Measurements from ENCODE around the gene MINDY1. TPM values are rescaled to one million over a fixed set of nuclear protein-coding genes. Genes with fewer than 3 reads are reported as not detected.
A peak's percentile ranks its signal among the peaks of the same experiment; 100 is the strongest.

The MINDY1 gene
- total and polyA plus RNA-seq, 9 of the 15 experiments (the other 6 are each of a cell fraction or from before 2014, with no cell fraction given): 0.49 to 11.0 (median 6.0) TPM

GRCh38 chr1:150979092-150980056 is 27.3 kb downstream of the MINDY1 start (continued):
- TF ChIP-seq ZBTB49 (CRISPR knock-in tag; IDR thresholded peaks at IDR 0.05; ENCODE audit: borderline replicate concordance) (no peak), CTCF (IDR thresholded peaks at IDR 0.05 in 2 of 3, conservative IDR thresholded peaks at IDR 0.05 in 1 of 3; ENCODE audit: insufficient read depth in 2 of 3, low read depth in 1 of 3, low read length in 3 of 3) (peak; percentile 100), TAF1 (IDR thresholded peaks at IDR 0.05; ENCODE audit: control insufficient read depth, extremely low read depth, insufficient read depth, low read length, severe bottlenecking) (peak; percentile 14), NONO (IDR thresholded peaks at IDR 0.05; ENCODE audit: low read depth in 2 of 2, low read length in 1 of 2) (no peak), SNRNP70 (optimal IDR thresholded peaks at IDR 0.05; ENCODE audit: low read depth, low read length) (no peak), MLLT1 (IDR thresholded peaks at IDR 0.05) (peak in 1 of 2 experiments; percentile 98; a peak in 2 of 4 replicates), ZKSCAN1 (IDR thresholded peaks at IDR 0.05; ENCODE audit: low read depth, low read length) (no peak; the same call in 1 of the 2 replicates), ZNF224 (CRISPR knock-in tag; IDR thresholded peaks at IDR 0.05) (no peak), CREM (IDR thresholded peaks at IDR 0.05; ENCODE audit: low read depth) (no peak), ESRRA (IDR thresholded peaks at IDR 0.05; ENCODE audit: borderline replicate concordance, low read depth) (no peak), CBX1 (IDR thresholded peaks at IDR 0.05; ENCODE audit: low read depth) (no peak), HDAC2 (IDR thresholded peaks at IDR 0.05) (no peak), THAP12 (CRISPR knock-in tag; IDR thresholded peaks at IDR 0.05) (no peak), GTF2A2 (tag; IDR thresholded peaks at IDR 0.05) (no peak), ZNF511 (CRISPR knock-in tag; IDR thresholded peaks at IDR 0.05) (no peak), ZFX (CRISPR knock-in tag; IDR thresholded peaks at IDR 0.05) (peak; percentile 42; the same call in 1 of the 2 replicates)

Measured in K562 (cell line).